Measurements from ENCODE around the gene NELFB.
"Not testable (repeated sequence)": the region's sequence is repeated elsewhere in the genome, so short reads cannot be mapped to it uniquely, and the experiment has no call there.

The NELFB gene

GRCh38 chr9:137247135-137247915 is 7.8 kb upstream of the NELFB start:
- DNase-seq (ENCODE audit: low spot score): peak; percentile 26

GRCh38 chr9:137247916-137248175 is 7.3 kb upstream of the NELFB start:
- DNase-seq (ENCODE audit: low spot score): peak; percentile 22

GRCh38 chr9:137250329-137251193 is 4.6 kb upstream of the NELFB start:
- no peak for DNase-seq (ENCODE audit: low spot score)

GRCh38 chr9:137251194-137251461 is 4.0 kb upstream of the NELFB start, which contains the start of gene STPG3:
Gene STPG3, plus strand, starts transcription at chr9:137251286. Its CDS starts 1 bp downstream, at chr9:137251287.
- no peak for DNase-seq (ENCODE audit: low spot score)

- DNase-seq (ENCODE audit: low spot score): no peak
Measured at GRCh38 chr9:137251490-137252268, 3.4 kb upstream of the NELFB start.

GRCh38 chr9:137252555-137253506 is 2.3 kb upstream of the NELFB start:
- DNase-seq (ENCODE audit: low spot score): no peak

GRCh38 chr9:137253717-137254623 is 1.2 kb upstream of the NELFB start:
- DNase-seq (ENCODE audit: low spot score): peak; percentile 45

- DNase-seq (ENCODE audit: low spot score): no peak
Measured at GRCh38 chr9:137255448-137256114, 454 bp downstream of the NELFB start.

- no peak for DNase-seq (ENCODE audit: low spot score)
Measured at GRCh38 chr9:137256362-137256761, 1.2 kb downstream of the NELFB start.

- no peak for DNase-seq (ENCODE audit: low spot score)
Measured at GRCh38 chr9:137256856-137257255, 1.7 kb downstream of the NELFB start.

GRCh38 chr9:137262173-137262908 is 7.2 kb downstream of the NELFB start:
- DNase-seq (ENCODE audit: low spot score): not testable (repeated sequence)

- DNase-seq (ENCODE audit: low spot score): no peak
Measured at GRCh38 chr9:137262909-137263285, 7.8 kb downstream of the NELFB start.

GRCh38 chr9:137263506-137263905 is 8.4 kb downstream of the NELFB start:
- no peak for DNase-seq (ENCODE audit: low spot score)

GRCh38 chr9:137264067-137264466 is 8.9 kb downstream of the NELFB start:
- DNase-seq (ENCODE audit: low spot score): no peak

GRCh38 chr9:137265496-137266161 is 10.5 kb downstream of the NELFB start:
- DNase-seq (ENCODE audit: low spot score): no peak

GRCh38 chr9:137266162-137266527 is 11.0 kb downstream of the NELFB start:
- no peak for DNase-seq (ENCODE audit: low spot score)

GRCh38 chr9:137266585-137267453 is 11.7 kb downstream of the NELFB start:
- no peak for DNase-seq (ENCODE audit: low spot score)
